Erythroblast (primary cell): ENCODE data around the gene TMEM80.

Experiments
- GATA1 ChIP-seq: IDR thresholded peaks from 2 replicates; pipeline ENCODE4 v1.6.1; 2011; ENCODE audit warnings: low read depth, mild to moderate bottlenecking, control low read depth, low read length, moderate library complexity
- POLR2A ChIP-seq: IDR thresholded peaks from 2 replicates; pipeline ENCODE4 v1.6.1; 2011; ENCODE audit warnings: mild to moderate bottlenecking, low read length

DNA sequence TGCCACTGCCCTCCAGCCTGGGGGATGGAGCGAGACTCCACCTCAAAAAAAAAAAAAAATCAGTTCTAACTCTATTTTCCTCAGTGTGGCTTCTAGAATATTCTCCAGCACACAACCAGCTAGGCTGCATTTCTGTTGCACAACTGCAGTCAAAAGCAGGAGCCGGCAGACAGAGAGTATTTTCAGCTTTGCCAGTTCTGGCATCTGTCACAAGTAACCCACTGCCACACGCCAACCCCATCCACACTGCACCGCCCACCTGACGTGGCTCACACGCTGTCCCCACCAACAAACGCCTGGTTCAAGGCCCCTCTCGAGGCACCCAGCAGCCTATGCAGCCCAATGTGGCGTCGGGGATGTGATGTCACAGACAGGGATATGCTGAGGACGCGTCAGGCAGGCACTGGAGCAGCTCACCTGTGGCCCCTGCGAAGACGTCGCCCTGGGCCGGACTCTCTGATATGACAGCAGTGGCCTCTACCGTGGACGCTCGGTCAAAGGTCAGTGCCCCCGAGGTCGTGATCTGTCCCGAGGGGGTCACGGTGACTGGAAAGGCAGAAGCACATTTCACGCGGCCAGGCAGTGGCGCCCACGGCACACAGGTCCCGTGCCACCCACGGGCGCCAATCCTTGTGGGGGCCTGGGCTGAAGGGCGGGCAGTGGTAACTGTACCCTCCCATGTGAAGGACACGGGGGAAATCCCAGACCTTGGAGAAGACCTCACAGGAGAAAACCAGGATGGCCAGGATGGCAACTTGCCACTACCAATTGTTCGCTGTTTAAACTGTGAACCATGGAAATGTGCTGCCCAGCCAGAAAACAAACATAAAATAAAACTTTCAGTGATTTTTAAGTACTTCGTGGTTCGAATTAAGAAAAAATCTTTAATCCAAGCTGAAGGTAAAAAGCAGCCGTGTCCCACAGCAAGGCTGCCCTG lies 16.1 kb upstream of the TMEM80 start:
- TF ChIP-seq POLR2A (no peak), GATA1 (no peak)
